RWPE2 (cell line): ENCODE results near the gene UTS2R.

Experiments used
- ATAC-seq: fragments of 200-7000 bp; cut with Tn5 transposase; 3 replicates; pipeline ENCODE4 v1.9.1; 2021; ENCODE audit warnings: low read depth
- DNase-seq: peaks from one replicate; pipeline ENCODE4 v3.0.0-alpha.2; 2020; ENCODE audit warnings: low spot score
- H3K27ac ChIP-seq: fragments of 450-650 bp; 2 replicates; pipeline ENCODE4 v1.5.1; 2017; ENCODE audit warnings: mild to moderate bottlenecking; ENCODE audit not compliant: poor library complexity, severe bottlenecking
- H3K27me3 ChIP-seq: fragments of 250-450 bp; sonication (Bioruptor Pico); 2 replicates; pipeline ENCODE4 v1.5.1; 2021; ENCODE audit warnings: mild to moderate bottlenecking, moderate library complexity; ENCODE audit not compliant: insufficient read depth, poor library complexity, severe bottlenecking
- H3K36me3 ChIP-seq: fragments of 250-450 bp; sonication (Bioruptor Pico); 2 replicates; pipeline ENCODE4 v1.5.1; 2020; ENCODE audit warnings: low read depth, mild to moderate bottlenecking, moderate library complexity
- H3K4me1 ChIP-seq: fragments of 250-450 bp; sonication (Bioruptor Pico); 2 replicates; pipeline ENCODE4 v1.5.1; 2021; ENCODE audit warnings: mild to moderate bottlenecking, moderate library complexity; ENCODE audit not compliant: insufficient read depth, poor library complexity, severe bottlenecking
- H3K4me3 ChIP-seq: fragments of 250-450 bp; sonication (Bioruptor Pico); 2 replicates; pipeline ENCODE4 v1.5.1; 2021; ENCODE audit warnings: mild to moderate bottlenecking, moderate library complexity; ENCODE audit not compliant: severe bottlenecking
- H3K9me3 ChIP-seq: fragments of 250-450 bp; sonication (Bioruptor Pico); 2 replicates; pipeline ENCODE4 v1.5.1; 2021; ENCODE audit warnings: mild to moderate bottlenecking, moderate library complexity; ENCODE audit not compliant: severe bottlenecking
- CTCF ChIP-seq: fragments of 450-650 bp; IDR thresholded peaks from one replicate; pipeline ENCODE4 v1.5.1; 2017; ENCODE audit warnings: mild to moderate bottlenecking, moderate library complexity; ENCODE audit not compliant: poor library complexity, severe bottlenecking

Gene UTS2R

DNA sequence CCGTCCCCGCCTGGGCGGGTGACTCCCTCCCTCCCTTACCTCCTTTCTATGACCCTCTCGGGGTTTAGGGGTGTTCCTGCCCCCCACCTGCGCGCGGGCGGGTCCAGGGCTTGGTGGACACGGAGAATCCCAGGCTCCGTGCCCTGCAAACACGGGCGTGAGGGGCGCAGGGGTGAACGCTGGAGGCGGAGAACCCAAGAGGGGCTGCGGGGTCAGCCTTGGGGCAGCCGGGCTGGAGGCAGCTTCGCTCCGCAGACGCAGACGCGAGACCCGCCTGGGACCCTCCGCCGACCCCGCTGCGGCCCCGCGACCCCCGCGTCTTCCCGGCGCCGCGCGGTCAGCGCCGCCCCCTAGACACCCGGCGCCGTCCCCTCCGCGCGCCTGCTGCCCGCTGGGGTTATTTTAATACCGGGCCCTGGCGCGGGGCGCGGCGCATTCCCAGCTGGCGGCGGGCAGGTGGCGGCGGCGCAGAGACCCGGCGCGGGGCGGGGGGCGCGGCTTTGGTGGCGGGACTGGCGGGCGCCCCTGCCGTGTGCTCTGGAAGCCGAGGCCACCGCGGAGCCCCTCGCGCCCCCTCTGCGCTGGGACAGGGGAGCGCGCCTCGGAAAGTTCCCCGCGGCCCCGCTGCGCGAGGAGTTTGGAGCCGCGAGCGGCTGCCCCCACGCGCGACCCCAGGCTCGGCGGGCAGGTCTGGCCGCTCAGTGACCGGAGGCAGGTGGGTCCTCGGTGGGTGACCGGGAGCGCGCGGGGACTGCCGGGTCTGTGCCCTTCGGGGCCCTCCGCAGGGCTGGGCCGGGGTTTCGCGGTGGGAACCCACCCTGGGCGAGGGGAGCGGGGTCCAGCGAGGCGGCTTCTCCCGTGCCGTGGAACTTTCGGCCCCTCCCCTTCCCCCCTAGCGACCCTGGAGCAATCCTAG lies at the start of gene UTS2R:
Gene UTS2R (plus strand): TSS at position 433 of the 916 bp plus-strand sequence. CDS start 2,560 bp downstream, outside the sequence.
- no peak within 1 kb of the TSS for H3K4me3 ChIP-seq
- peak; percentile 62 for DNase-seq
- peaks cover 62% of the 10 kb centered on the region for H3K27me3 ChIP-seq
- H3K27ac ChIP-seq, result no peak within 1 kb of the TSS
- no peak for TF ChIP-seq CTCF
- no peaks in the 10 kb centered on the region for H3K9me3 ChIP-seq
- no peaks in the 10 kb centered on the region for H3K4me1 ChIP-seq
- no peaks in the 10 kb centered on the region for H3K36me3 ChIP-seq
- no peak for ATAC-seq

DNA sequence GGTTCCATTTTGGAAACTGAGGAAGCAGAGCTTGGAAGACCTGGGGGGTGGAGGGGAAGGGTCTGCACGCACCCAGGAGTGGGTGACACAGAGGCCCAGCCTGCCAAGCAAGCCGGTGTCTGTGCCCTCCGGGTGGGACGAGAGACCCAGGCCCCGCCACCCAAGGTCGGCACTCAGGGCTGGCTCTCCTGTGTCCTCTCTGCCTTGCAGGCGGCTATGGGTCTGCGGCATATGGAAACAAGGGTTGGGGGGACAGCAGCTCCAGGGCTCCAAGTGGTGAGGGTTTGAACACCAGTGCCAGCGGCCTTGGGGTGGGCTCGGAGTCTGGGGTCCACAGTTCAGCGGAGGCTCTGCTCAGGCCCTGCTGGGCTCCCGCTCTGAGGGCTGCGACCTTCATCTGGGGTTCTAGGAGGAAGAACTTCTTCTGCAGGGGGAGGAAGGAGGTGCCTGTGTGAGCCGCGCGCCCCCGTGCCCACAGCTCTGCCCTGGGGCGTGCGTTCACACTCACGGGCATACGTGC lies 49.6 kb upstream of the UTS2R start:
- Histone ChIP-seq H3K27me3 (no peaks in the 10 kb centered on the region), H3K27ac (no peak overlapping the region), H3K4me1 (peaks cover 9% of the 10 kb centered on the region), H3K4me3 (no peak overlapping the region), H3K36me3 (no peaks in the 10 kb centered on the region), H3K9me3 (no peaks in the 10 kb centered on the region)
- TF ChIP-seq CTCF, result no peak
- no peak for DNase-seq
- ATAC-seq, result peak; percentile 2; the same call in 1 of the 3 replicates

DNA sequence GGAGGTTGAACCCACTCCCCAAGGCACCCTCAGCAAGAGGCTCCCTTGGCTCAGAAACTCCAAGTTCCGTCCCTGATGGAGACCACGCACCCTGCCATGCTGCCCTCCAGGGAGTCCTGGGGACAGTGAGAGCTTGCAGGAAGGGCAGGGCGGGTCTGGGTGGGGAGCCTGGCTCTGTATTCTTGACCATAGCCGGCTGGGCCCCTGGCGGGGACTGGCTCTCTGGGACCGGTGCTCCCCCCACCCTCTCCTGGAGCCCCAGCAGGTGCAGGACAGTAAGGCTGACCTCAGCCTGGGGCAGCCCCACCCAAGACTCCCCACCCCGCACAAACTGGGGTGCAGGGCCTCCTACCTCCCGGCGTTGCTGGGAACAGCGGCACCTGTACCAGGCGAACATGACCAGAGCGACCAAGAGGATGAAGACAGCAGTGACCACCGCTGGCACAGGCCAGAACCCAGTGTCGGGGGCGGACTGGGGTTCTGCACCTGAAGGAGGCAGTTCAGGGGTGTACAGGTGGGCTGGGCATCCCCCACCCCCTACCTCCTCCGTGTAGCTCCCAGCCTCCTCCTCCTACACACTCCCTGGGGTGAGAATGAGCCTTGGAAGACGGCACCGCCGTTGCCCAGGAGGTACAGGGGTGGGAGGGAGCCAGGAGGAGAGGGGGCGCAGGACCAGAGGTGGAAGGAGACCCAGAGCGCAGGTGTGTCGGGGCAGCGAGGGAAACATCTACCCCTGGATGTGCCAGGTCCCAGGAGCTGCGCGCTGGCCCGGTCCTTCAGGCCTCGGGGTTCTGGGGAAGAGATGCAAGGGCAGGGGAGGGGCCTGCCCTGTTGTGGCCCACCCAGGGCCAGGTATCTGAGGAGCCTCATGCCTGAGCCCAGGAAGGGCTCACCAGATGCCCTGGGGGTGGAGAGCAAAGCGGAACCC lies 48.8 kb upstream of the UTS2R start:
- no peak for DNase-seq
- H3K27ac ChIP-seq, result no peak overlapping the region
- H3K27me3 ChIP-seq, result no peaks in the 10 kb centered on the region
- no peaks in the 10 kb centered on the region for H3K36me3 ChIP-seq
- TF ChIP-seq CTCF, result no peak
- peaks cover 9% of the 10 kb centered on the region for H3K4me1 ChIP-seq
- H3K9me3 ChIP-seq, result no peaks in the 10 kb centered on the region
- 0 out of 3 replicates have a peak, but pooled peaks have one; percentile 5 for ATAC-seq
- H3K4me3 ChIP-seq, result no peak overlapping the region

DNA sequence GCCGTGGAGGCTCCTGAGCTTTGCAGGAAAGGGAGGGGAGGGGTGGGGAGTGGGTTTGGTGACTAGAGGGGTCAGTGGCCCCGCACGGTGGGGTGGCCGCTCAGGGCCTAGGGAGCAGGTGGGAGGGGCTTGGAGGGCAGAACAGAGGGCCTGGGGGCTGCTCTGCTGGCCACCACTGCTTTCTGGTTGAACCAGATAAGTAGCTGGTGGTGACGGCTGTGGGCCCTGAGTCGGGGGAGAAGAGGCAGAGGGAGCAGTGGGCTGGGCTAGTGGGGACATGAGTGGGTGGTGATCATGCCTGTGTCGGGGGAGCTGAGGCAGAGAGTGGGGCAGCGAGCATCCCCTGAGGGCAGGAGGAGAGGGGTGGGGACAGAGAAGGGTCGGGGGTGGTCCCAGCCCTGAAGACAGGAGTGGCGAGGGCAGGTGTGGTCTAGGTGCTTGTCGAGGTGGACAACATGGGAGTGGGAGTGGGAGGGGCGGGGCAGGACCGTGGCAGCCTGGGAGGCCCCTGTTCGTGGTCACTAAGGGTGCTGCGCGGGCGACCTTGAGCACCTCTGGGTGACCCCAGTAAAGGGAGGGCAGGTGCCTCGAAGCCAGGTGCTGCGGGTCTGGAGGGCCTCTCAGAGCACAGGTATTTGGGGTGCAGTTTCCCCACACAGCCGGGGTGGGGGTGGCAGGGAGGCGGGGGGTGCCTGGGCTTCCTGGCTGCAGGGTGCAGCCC lies 47.9 kb upstream of the UTS2R start:
- no peaks in the 10 kb centered on the region for H3K36me3 ChIP-seq
- no peaks in the 10 kb centered on the region for H3K9me3 ChIP-seq
- DNase-seq, result no peak
- H3K27me3 ChIP-seq, result no peaks in the 10 kb centered on the region
- H3K4me1 ChIP-seq, result peaks cover 9% of the 10 kb centered on the region
- no peak for TF ChIP-seq CTCF
- no peak overlapping the region for H3K4me3 ChIP-seq
- no peak for ATAC-seq
- H3K27ac ChIP-seq, result no peak overlapping the region
